H1 (cell line): ENCODE data around the gene GABRG3. TPM values are rescaled to one million over a fixed set of nuclear protein-coding genes. Genes with fewer than 3 reads are reported as not detected.
A peak's percentile ranks its signal among the peaks of the same experiment; 100 is the strongest.

ENCODE experiments used
- CTCF ChIA-PET: fragments of 300-600 bp; sonication (Branson Sonifier 250); formaldehyde crosslinking; loops from one replicate; lab custom pipeline; 2021; ENCODE audit not compliant: partially characterized antibody; lab: Charles Lee
- POLR2A ChIA-PET: fragments of 300-600 bp; sonication (Branson Sonifier 250); formaldehyde crosslinking; loops from one replicate; lab custom pipeline; 2021; ENCODE audit warnings: inconsistent platforms; ENCODE audit not compliant: partially characterized antibody; lab: Charles Lee
- DNase-seq, 2 experiments: peaks; one replicate each; pipeline versions ENCODE4 v3.0.0 to v3.0.0-alpha.2; 2010 to 2022; ENCODE audit warnings: low spot score in 2 of 2, low read depth in 1 of 2, mixed read lengths in 1 of 2
- FAIRE-seq: peaks from 2 replicates; lab custom pipeline; 2011; peaks lifted over from hg19 to GRCh38; lab: Jason Lieb, UNC
- H2AFZ ChIP-seq: 2 replicates; pipeline ENCODE4 v1.8.1; 2012; ENCODE audit warnings: low read length, inconsistent platforms
- H2AK5ac ChIP-seq: 2 replicates; pipeline ENCODE4 v1.6.1; 2013; ENCODE audit warnings: low read depth, low read length
- H2BK120ac ChIP-seq: replicated peaks from 2 replicates; pipeline ENCODE3; 2013; ENCODE audit warnings: low read depth, low read length, inconsistent platforms
- H2BK12ac ChIP-seq: 2 replicates; pipeline ENCODE4 v1.6.1; 2013; ENCODE audit warnings: low read depth, low read length
- H2BK15ac ChIP-seq: 2 replicates; pipeline ENCODE4 v1.6.1; 2013; ENCODE audit warnings: low read length
- H2BK20ac ChIP-seq: 2 replicates; pipeline ENCODE4 v1.6.1; 2013; ENCODE audit warnings: low read length
- H2BK5ac ChIP-seq: 2 replicates; pipeline ENCODE4 v1.6.1; 2013; ENCODE audit warnings: low read depth, low read length
- H3K14ac ChIP-seq: 2 replicates; pipeline ENCODE4 v1.6.1; 2013; ENCODE audit warnings: inconsistent platforms; ENCODE audit not compliant: insufficient read length
- H3K18ac ChIP-seq: 2 replicates; pipeline ENCODE4 v1.6.1; 2013; ENCODE audit warnings: low read length; ENCODE audit errors: extremely low read depth
- H3K23ac ChIP-seq: 2 replicates; pipeline ENCODE4 v1.6.1; 2013; ENCODE audit warnings: inconsistent platforms; ENCODE audit not compliant: insufficient read length
- H3K23me2 ChIP-seq: 2 replicates; pipeline ENCODE4 v1.6.1; 2013; ENCODE audit warnings: low read depth, low read length
- H3K27ac ChIP-seq: 2 replicates; pipeline ENCODE4 v1.6.1; 2011; ENCODE audit warnings: low read depth, low read length, inconsistent platforms
- H3K27me3 ChIP-seq, 4 experiments: replicated peaks in 1 of 4; 1 replicate in 1 of 4; 2 replicates in 3 of 4; pipeline versions ENCODE4 v1.6.1 to v1.8.1; 2011 to 2013; ENCODE audit warnings: low read length in 3 of 4, mild to moderate bottlenecking in 3 of 4, inconsistent platforms in 2 of 4, mixed read lengths in 2 of 4, moderate library complexity in 1 of 4; ENCODE audit not compliant: control insufficient read depth in 3 of 4, insufficient read depth in 3 of 4; ENCODE audit errors: extremely low read depth in 1 of 4
- H3K36me3 ChIP-seq, 4 experiments: 2 replicates each; pipeline versions ENCODE4 v1.6.1 to v1.8.1; 2011 to 2013; ENCODE audit warnings: mild to moderate bottlenecking in 4 of 4, low read length in 3 of 4, moderate library complexity in 2 of 4, control low read depth in 1 of 4, inconsistent platforms in 1 of 4; ENCODE audit not compliant: insufficient read depth in 4 of 4, control insufficient read depth in 2 of 4
- H3K4ac ChIP-seq: replicated peaks from 2 replicates; pipeline ENCODE3; 2013; ENCODE audit warnings: low read length, low read depth, mixed read lengths, inconsistent platforms; ENCODE audit not compliant: insufficient read length
- H3K4me1 ChIP-seq, 4 experiments: replicated peaks in 1 of 4; 1 replicate in 1 of 4; 2 replicates in 3 of 4; pipeline versions ENCODE4 v1.6.1 to v1.8.1; 2011 to 2013; ENCODE audit warnings: low read length in 3 of 4, inconsistent platforms in 2 of 4, mixed read lengths in 1 of 4; ENCODE audit not compliant: insufficient read depth in 4 of 4, control insufficient read depth in 3 of 4
- H3K4me2 ChIP-seq, 2 experiments: 2 replicates each; pipeline versions ENCODE4 v1.6.1 to v1.8.1; 2011 to 2013; ENCODE audit warnings: low read depth in 2 of 2, low read length in 2 of 2, control low read depth in 1 of 2, inconsistent platforms in 1 of 2, mild to moderate bottlenecking in 1 of 2; ENCODE audit not compliant: insufficient read depth in 1 of 2
- H3K4me3 ChIP-seq, 4 experiments: fragments of 200-600, 300-600 bp in 1 of 4; sonication (generic), shearing (Covaris generic), sonication (Bioruptor Twin) in 1 of 4; 2 replicates each; pipeline versions ENCODE4 v1.5.1 to v1.8.1; 2011 to 2016; ENCODE audit warnings: low read length in 4 of 4, low read depth in 3 of 4, control low read depth in 2 of 4, inconsistent platforms in 2 of 4, mild to moderate bottlenecking in 2 of 4, mixed read lengths in 1 of 4, moderate library complexity in 1 of 4; ENCODE audit not compliant: insufficient read depth in 2 of 4; ENCODE audit errors: extremely low read depth in 1 of 4
- H3K56ac ChIP-seq: replicated peaks from 2 replicates; pipeline ENCODE3; 2013; ENCODE audit warnings: low read depth, mild to moderate bottlenecking, mixed read lengths, low read length, inconsistent platforms; ENCODE audit not compliant: insufficient read length
- H3K79me1 ChIP-seq: 2 replicates; pipeline ENCODE4 v1.6.1; 2013; ENCODE audit warnings: low read depth, low read length, control low read depth
- H3K79me2 ChIP-seq, 2 experiments: 2 replicates each; pipeline versions ENCODE4 v1.6.1 to v1.8.1; 2012 to 2013; ENCODE audit warnings: low read length in 2 of 2, mild to moderate bottlenecking in 2 of 2, inconsistent platforms in 1 of 2; ENCODE audit not compliant: insufficient read depth in 2 of 2, control insufficient read depth in 1 of 2
- H3K9ac ChIP-seq, 4 experiments: replicated peaks in 1 of 4; 1 replicate in 1 of 4; 2 replicates in 3 of 4; pipeline versions ENCODE4 v1.6.1 to v1.8.1; 2011 to 2013; ENCODE audit warnings: low read depth in 3 of 4, low read length in 3 of 4, control low read depth in 2 of 4, mild to moderate bottlenecking in 2 of 4, moderate library complexity in 2 of 4, inconsistent platforms in 1 of 4; ENCODE audit errors: extremely low read depth in 1 of 4
- H3K9me3 ChIP-seq, 2 experiments: 2 replicates each; pipeline versions ENCODE4 v1.6.1 to v1.8.1; 2012 to 2013; ENCODE audit warnings: mild to moderate bottlenecking in 2 of 2, moderate library complexity in 2 of 2, control low read depth in 1 of 2, inconsistent platforms in 1 of 2, low read depth in 1 of 2, low read length in 1 of 2, mixed read lengths in 1 of 2; ENCODE audit not compliant: insufficient read depth in 2 of 2
- H4K20me1 ChIP-seq, 2 experiments: replicated peaks in 1 of 2; 2 replicates each; pipeline versions ENCODE3 to v1.8.1; 2011 to 2013; ENCODE audit warnings: inconsistent platforms in 2 of 2, low read length in 2 of 2, mild to moderate bottlenecking in 1 of 2; ENCODE audit not compliant: insufficient read depth in 2 of 2, control insufficient read depth in 1 of 2
- H4K5ac ChIP-seq: 2 replicates; pipeline ENCODE4 v1.6.1; 2013; ENCODE audit warnings: low read length, low read depth, mixed read lengths, inconsistent platforms; ENCODE audit not compliant: insufficient read length
- H4K8ac ChIP-seq: 2 replicates; pipeline ENCODE4 v1.8.0; 2013; ENCODE audit warnings: mild to moderate bottlenecking, moderate library complexity, low read length, inconsistent platforms; ENCODE audit not compliant: insufficient read depth; ENCODE audit errors: extremely low read depth
- H4K91ac ChIP-seq: replicated peaks from 2 replicates; pipeline ENCODE3; 2013; ENCODE audit warnings: low read length, mixed read lengths, inconsistent platforms; ENCODE audit not compliant: insufficient read length
- ATF3 ChIP-seq: IDR thresholded peaks from 2 replicates; pipeline ENCODE4 v1.6.1; 2011; ENCODE audit warnings: low read depth, mild to moderate bottlenecking, low read length; ENCODE audit not compliant: insufficient read depth
- BACH1 ChIP-seq: IDR thresholded peaks from 2 replicates; pipeline ENCODE4 v1.6.1; 2012; ENCODE audit warnings: low read length, improper control_type of control experiment
- BCL11A ChIP-seq, 2 experiments: IDR thresholded peaks; one replicate each; pipeline ENCODE4 v1.6.1; 2011; ENCODE audit warnings: low read depth in 2 of 2, low read length in 2 of 2, mild to moderate bottlenecking in 2 of 2
- CHD1 ChIP-seq: IDR thresholded peaks from 2 replicates; pipeline ENCODE4 v1.6.1; 2012; ENCODE audit warnings: low read depth, low read length, improper control_type of control experiment
- HDAC2 ChIP-seq, 2 experiments: fragments of 300-600 bp in 1 of 2; sonication (generic) in 1 of 2; IDR thresholded peaks; 2 replicates each; pipeline ENCODE4 v1.6.1; 2011 to 2012; ENCODE audit warnings: low read depth in 2 of 2, low read length in 2 of 2, mild to moderate bottlenecking in 2 of 2, moderate library complexity in 2 of 2, borderline replicate concordance in 1 of 2, inconsistent platforms in 1 of 2
- MAFK ChIP-seq: IDR thresholded peaks from 2 replicates; pipeline ENCODE4 v1.6.1; 2012; ENCODE audit warnings: low read depth, mild to moderate bottlenecking, improper control_type of control experiment, low read length
- POLR2A ChIP-seq, 2 experiments: IDR thresholded peaks; 1 replicate in 1 of 2; 2 replicates in 1 of 2; pipeline ENCODE4 v1.6.1; 2011; ENCODE audit warnings: low read depth in 2 of 2, low read length in 2 of 2, mild to moderate bottlenecking in 2 of 2; ENCODE audit errors: control extremely low read depth in 1 of 2
- POU5F1 ChIP-seq: IDR thresholded peaks from 2 replicates; pipeline ENCODE4 v1.6.1; 2011; ENCODE audit warnings: low read depth, mild to moderate bottlenecking, low read length, moderate library complexity
- SAP30 ChIP-seq: fragments of 300-600 bp; sonication (generic); IDR thresholded peaks from 2 replicates; pipeline ENCODE4 v1.7.1; 2012; ENCODE audit warnings: low read length, moderate library complexity, mild to moderate bottlenecking, inconsistent platforms; ENCODE audit not compliant: insufficient read depth, insufficient replicate concordance
- SIN3A ChIP-seq, 2 experiments: IDR thresholded peaks in 1 of 2; conservative IDR thresholded peaks in 1 of 2; 2 replicates each; pipeline ENCODE4 v1.6.1; 2011 to 2012; ENCODE audit warnings: low read length in 2 of 2, improper control_type of control experiment in 1 of 2, low read depth in 1 of 2, mild to moderate bottlenecking in 1 of 2
- SUZ12 ChIP-seq: fragments of 200-600 bp; sonication (generic); IDR thresholded peaks from 2 replicates; pipeline ENCODE4 v1.6.1; 2012; ENCODE audit warnings: mild to moderate bottlenecking, inconsistent platforms, low read length, moderate library complexity, mixed read lengths
- USF2 ChIP-seq: IDR thresholded peaks from 2 replicates; pipeline ENCODE4 v1.6.1; 2011; ENCODE audit warnings: low read length, improper control_type of control experiment
- WGBS, 2 experiments: shearing (Covaris generic) in 1 of 2; methylation state at CpG; one replicate each; pipeline versions ENCODE4 v1.1.6 to v1.1.7; 2013 to 2015; ENCODE audit warnings: low lambda C conversion rate in 2 of 2, mixed read lengths in 2 of 2, inconsistent platforms in 1 of 2, low coverage in 1 of 2, missing lambda C conversion rate in 1 of 2; ENCODE audit not compliant: insufficient replicate concordance in 2 of 2, insufficient coverage in 1 of 2, insufficient read length in 1 of 2; ENCODE audit errors: extremely low coverage in 1 of 2, missing lambda C conversion rate in 1 of 2; 5-methylcytosine and 5-hydroxymethylcytosine counted together
- polyA plus RNA-seq, 7 experiments: library from polyadenylated mRNA; depleted of rRNA in 3 of 7; stranded (reverse) in 5 of 7; unstranded in 2 of 7; fragments of >200 nt in 5 of 7; fragments of 200-250 nt in 2 of 7; gene quantifications; 1 replicate in 5 of 7; 2 replicates in 1 of 7; 4 replicates in 1 of 7; pipeline versions ENCODE4 v1.2.1 to v1.2.3, GENCODE V29; 2011 to 2013; ENCODE audit warnings: missing spikeins in 2 of 7, mixed read lengths in 2 of 7
- total RNA-seq: library from RNA; stranded (reverse); fragmentation: NEBNext Ultra II Directional; extraction: Animal tissue kit (Norgen Biotek cat#: 25700); gene quantifications from 2 replicates; pipeline ENCODE4 v1.2.1, GENCODE V29; 2021

Gene GABRG3
- total and polyA plus RNA-seq, 2 of the 8 experiments (the other 6 are each of a cell fraction or from before 2014, with no cell fraction given): 0.17 to 0.80 TPM

- Histone ChIP-seq H3K4me2 (no peak overlapping the region), H3K9ac (no peak overlapping the region), H3K9me3 (no peaks in the 10 kb centered on the region), H3K56ac (no peak overlapping the region), H3K14ac (no peak overlapping the region), H2BK12ac (0 out of 2 replicates have a peak overlapping the region, but pooled peaks have one; percentile 27), H3K27ac (no peak overlapping the region), H3K23me2 (no peaks in the 10 kb centered on the region), H2AFZ (no peak overlapping the region), H3K79me2 (no peaks in the 10 kb centered on the region), H4K20me1 (peaks cover 0 to 2% of the 10 kb centered on the region in 2 experiments)
- no peak for DNase-seq
- POLR2A ChIA-PET: no interaction called here
- TF ChIP-seq SIN3A (conservative IDR thresholded peaks at IDR 0.05 in 1 of 2, IDR thresholded peaks at IDR 0.05 in 1 of 2; ENCODE audit: low read depth in 1 of 2, low read length in 2 of 2): no peak
- no peak for TF ChIP-seq CHD1
- TF ChIP-seq POLR2A (IDR thresholded peaks at IDR 0.05; ENCODE audit: control extremely low read depth in 1 of 2, low read depth in 2 of 2, low read length in 2 of 2): no peak
- no peak for TF ChIP-seq HDAC2 (IDR thresholded peaks at IDR 0.05; ENCODE audit: borderline replicate concordance in 1 of 2, low read depth in 2 of 2, low read length in 2 of 2)
- TF ChIP-seq ATF3: no peak
- TF ChIP-seq POU5F1: no peak
- TF ChIP-seq SUZ12: no peak
- TF ChIP-seq MAFK: no peak
- no peak for TF ChIP-seq SAP30
- TF ChIP-seq BCL11A (IDR thresholded peaks at IDR 0.05; ENCODE audit: low read depth in 2 of 2, low read length in 2 of 2): no peak
- TF ChIP-seq BACH1: no peak
- no peak for TF ChIP-seq USF2
- TF ChIP-seq, all 59 proteins: peak for 0
- FAIRE-seq: no peak
- Histone ChIP-seq H3K27me3 (no peaks in the 10 kb centered on the region), H3K4me1 (no peaks in the 10 kb centered on the region), H2BK15ac (no peak overlapping the region), H3K4me3 (no peak overlapping the region), H3K23ac (no peak overlapping the region), H3K18ac (no peak overlapping the region), H2BK120ac (no peak overlapping the region), H2BK20ac (no peak overlapping the region), H2AK5ac (no peak overlapping the region), H3K79me1 (no peaks in the 10 kb centered on the region), H4K91ac (no peak overlapping the region), H4K5ac (no peak overlapping the region), H3K36me3 (no peaks in the 10 kb centered on the region), H3K4ac (no peak overlapping the region), H4K8ac (no peak overlapping the region), H2BK5ac (no peak overlapping the region)
- 90% methylated on average over 8 of the region's 8 CpGs; no CpG with 5 or more reads in 1 of the 2 experiments for WGBS, 2 experiments
- CTCF ChIA-PET: interaction anchor here (1.5 to 2.0 kb wide), 2 partner anchors 11 to 32 kb away, joined by 3 to 8 read pairs; no protein-coding TSS in a partner anchor
Observed at GRCh38 chr15:27327467-27328025, 356.6 kb downstream of the GABRG3 start.
